HG02678 (cell line): ENCODE measurements around the gene PITPNM2.
"Not testable (repeated sequence)": the region's sequence is repeated elsewhere in the genome, so short reads cannot be mapped to it uniquely, and the experiment has no call there.

Experiments
- ATAC-seq: cut with Tn5 transposase; IDR thresholded peaks from one replicate; pipeline ENCODE4 v1.9.1; 2021; ENCODE audit warnings: mild to moderate bottlenecking, moderate library complexity; ENCODE audit not compliant: unreplicated experiment

Gene PITPNM2

GRCh38 chr12:123121670-123122069, 29.2 kb downstream of the PITPNM2 start:
- ATAC-seq, result no peak

GRCh38 chr12:123120452-123121166, 30.3 kb downstream of the PITPNM2 start:
- peak; percentile 22 for ATAC-seq

GRCh38 chr12:123119808-123120207, 31.1 kb downstream of the PITPNM2 start:
- ATAC-seq, result peak; percentile 83

- ATAC-seq, result no peak
Observed at GRCh38 chr12:123118497-123118896, 32.4 kb downstream of the PITPNM2 start.

GRCh38 chr12:123115409-123116121, 35.3 kb downstream of the PITPNM2 start:
- no peak for ATAC-seq

- ATAC-seq, result no peak
Observed at GRCh38 chr12:123114304-123115083, 36.4 kb downstream of the PITPNM2 start.

- ATAC-seq, result no peak
Observed at GRCh38 chr12:123113026-123113425, 37.9 kb downstream of the PITPNM2 start.

GRCh38 chr12:123111498-123112165, 39.3 kb downstream of the PITPNM2 start:
- ATAC-seq, result no peak

- no peak for ATAC-seq
Observed at GRCh38 chr12:123109319-123109772, 41.5 kb downstream of the PITPNM2 start.

- ATAC-seq, result no peak
Observed at GRCh38 chr12:123108682-123109066, 42.2 kb downstream of the PITPNM2 start.

- no peak for ATAC-seq
Observed at GRCh38 chr12:123107926-123108681, 42.8 kb downstream of the PITPNM2 start.

GRCh38 chr12:123106640-123107359, 44.1 kb downstream of the PITPNM2 start:
- no peak for ATAC-seq

GRCh38 chr12:123105211-123105826, 45.6 kb downstream of the PITPNM2 start:
- no peak for ATAC-seq

GRCh38 chr12:123104809-123105208, 46.1 kb downstream of the PITPNM2 start:
- no peak for ATAC-seq

GRCh38 chr12:123104094-123104493, 46.8 kb downstream of the PITPNM2 start:
- ATAC-seq, result not testable (repeated sequence)

- no peak for ATAC-seq
Observed at GRCh38 chr12:123102781-123103503, 47.9 kb downstream of the PITPNM2 start.

GRCh38 chr12:123102366-123102765, 48.5 kb downstream of the PITPNM2 start:
- no peak for ATAC-seq

GRCh38 chr12:123101526-123101925, 49.4 kb downstream of the PITPNM2 start:
- ATAC-seq, result no peak
